Measurements from ENCODE around the gene SDHC. TPM values are rescaled to one million over a fixed set of nuclear protein-coding genes. Genes with fewer than 3 reads are reported as not detected.

Gene SDHC
- total and polyA plus RNA-seq, 2 of the 8 experiments (the other 6 are each of a cell fraction or from before 2014, with no cell fraction given) = 224 to 305 TPM

DNA sequence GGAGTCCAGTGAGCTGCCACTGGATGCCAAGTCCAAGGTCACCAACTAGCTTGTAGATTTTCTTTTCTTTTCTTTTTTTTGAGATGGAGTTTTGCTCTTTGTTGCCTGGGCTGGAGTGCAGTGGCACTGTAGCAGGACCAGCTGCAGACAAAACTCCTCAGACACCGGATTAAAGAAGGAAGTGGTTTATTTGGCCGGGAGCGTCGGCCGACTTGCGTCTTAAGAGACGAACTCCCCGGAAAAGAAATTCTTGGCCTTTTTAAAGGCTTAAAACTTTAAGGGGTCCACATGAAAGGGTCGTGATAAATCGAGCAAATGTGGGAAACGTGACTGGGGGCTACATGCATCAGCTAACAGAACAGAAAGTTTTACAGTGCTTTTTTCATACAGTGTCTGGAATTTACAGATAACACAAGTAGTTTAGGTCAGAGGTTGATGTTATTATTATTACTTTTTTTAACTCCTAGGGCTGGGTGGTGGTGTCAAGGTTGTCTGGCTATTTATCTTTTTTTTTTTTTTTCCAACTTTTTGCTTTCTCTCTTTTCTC is 89.9 kb downstream of the SDHC start (continued):
- TF ChIP-seq, protein P1, sequence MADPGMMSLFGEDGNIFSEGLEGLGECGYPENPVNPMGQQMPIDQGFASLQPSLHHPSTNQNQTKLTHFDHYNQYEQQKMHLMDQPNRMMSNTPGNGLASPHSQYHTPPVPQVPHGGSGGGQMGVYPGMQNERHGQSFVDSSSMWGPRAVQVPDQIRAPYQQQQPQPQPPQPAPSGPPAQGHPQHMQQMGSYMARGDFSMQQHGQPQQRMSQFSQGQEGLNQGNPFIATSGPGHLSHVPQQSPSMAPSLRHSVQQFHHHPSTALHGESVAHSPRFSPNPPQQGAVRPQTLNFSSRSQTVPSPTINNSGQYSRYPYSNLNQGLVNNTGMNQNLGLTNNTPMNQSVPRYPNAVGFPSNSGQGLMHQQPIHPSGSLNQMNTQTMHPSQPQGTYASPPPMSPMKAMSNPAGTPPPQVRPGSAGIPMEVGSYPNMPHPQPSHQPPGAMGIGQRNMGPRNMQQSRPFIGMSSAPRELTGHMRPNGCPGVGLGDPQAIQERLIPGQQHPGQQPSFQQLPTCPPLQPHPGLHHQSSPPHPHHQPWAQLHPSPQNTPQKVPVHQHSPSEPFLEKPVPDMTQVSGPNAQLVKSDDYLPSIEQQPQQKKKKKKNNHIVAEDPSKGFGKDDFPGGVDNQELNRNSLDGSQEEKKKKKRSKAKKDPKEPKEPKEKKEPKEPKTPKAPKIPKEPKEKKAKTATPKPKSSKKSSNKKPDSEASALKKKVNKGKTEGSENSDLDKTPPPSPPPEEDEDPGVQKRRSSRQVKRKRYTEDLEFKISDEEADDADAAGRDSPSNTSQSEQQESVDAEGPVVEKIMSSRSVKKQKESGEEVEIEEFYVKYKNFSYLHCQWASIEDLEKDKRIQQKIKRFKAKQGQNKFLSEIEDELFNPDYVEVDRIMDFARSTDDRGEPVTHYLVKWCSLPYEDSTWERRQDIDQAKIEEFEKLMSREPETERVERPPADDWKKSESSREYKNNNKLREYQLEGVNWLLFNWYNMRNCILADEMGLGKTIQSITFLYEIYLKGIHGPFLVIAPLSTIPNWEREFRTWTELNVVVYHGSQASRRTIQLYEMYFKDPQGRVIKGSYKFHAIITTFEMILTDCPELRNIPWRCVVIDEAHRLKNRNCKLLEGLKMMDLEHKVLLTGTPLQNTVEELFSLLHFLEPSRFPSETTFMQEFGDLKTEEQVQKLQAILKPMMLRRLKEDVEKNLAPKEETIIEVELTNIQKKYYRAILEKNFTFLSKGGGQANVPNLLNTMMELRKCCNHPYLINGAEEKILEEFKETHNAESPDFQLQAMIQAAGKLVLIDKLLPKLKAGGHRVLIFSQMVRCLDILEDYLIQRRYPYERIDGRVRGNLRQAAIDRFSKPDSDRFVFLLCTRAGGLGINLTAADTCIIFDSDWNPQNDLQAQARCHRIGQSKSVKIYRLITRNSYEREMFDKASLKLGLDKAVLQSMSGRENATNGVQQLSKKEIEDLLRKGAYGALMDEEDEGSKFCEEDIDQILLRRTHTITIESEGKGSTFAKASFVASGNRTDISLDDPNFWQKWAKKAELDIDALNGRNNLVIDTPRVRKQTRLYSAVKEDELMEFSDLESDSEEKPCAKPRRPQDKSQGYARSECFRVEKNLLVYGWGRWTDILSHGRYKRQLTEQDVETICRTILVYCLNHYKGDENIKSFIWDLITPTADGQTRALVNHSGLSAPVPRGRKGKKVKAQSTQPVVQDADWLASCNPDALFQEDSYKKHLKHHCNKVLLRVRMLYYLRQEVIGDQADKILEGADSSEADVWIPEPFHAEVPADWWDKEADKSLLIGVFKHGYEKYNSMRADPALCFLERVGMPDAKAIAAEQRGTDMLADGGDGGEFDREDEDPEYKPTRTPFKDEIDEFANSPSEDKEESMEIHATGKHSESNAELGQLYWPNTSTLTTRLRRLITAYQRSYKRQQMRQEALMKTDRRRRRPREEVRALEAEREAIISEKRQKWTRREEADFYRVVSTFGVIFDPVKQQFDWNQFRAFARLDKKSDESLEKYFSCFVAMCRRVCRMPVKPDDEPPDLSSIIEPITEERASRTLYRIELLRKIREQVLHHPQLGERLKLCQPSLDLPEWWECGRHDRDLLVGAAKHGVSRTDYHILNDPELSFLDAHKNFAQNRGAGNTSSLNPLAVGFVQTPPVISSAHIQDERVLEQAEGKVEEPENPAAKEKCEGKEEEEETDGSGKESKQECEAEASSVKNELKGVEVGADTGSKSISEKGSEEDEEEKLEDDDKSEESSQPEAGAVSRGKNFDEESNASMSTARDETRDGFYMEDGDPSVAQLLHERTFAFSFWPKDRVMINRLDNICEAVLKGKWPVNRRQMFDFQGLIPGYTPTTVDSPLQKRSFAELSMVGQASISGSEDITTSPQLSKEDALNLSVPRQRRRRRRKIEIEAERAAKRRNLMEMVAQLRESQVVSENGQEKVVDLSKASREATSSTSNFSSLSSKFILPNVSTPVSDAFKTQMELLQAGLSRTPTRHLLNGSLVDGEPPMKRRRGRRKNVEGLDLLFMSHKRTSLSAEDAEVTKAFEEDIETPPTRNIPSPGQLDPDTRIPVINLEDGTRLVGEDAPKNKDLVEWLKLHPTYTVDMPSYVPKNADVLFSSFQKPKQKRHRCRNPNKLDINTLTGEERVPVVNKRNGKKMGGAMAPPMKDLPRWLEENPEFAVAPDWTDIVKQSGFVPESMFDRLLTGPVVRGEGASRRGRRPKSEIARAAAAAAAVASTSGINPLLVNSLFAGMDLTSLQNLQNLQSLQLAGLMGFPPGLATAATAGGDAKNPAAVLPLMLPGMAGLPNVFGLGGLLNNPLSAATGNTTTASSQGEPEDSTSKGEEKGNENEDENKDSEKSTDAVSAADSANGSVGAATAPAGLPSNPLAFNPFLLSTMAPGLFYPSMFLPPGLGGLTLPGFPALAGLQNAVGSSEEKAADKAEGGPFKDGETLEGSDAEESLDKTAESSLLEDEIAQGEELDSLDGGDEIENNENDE (IDR thresholded peaks at IDR 0.05; ENCODE audit: insufficient replicate concordance, low read length) = no peak
- no peak for TF ChIP-seq KDM4A (IDR thresholded peaks at IDR 0.05; ENCODE audit: low read depth, low read length, severe bottlenecking)
- no peak for TF ChIP-seq SP4 (IDR thresholded peaks at IDR 0.05; ENCODE audit: low read length)
- TF ChIP-seq PHF8 (conservative IDR thresholded peaks at IDR 0.05; ENCODE audit: low read depth, low read length) = no peak
- no peak for TF ChIP-seq SIX5 (IDR thresholded peaks at IDR 0.05; ENCODE audit: low read depth, low read length)
- no peak for TF ChIP-seq JUN (IDR thresholded peaks at IDR 0.05; ENCODE audit: low read depth, low read length)
- TF ChIP-seq JUND (IDR thresholded peaks at IDR 0.05; ENCODE audit: low read length) = no peak
- no peak for TF ChIP-seq TEAD4 (IDR thresholded peaks at IDR 0.05; ENCODE audit: low read depth, low read length)
- no peak for TF ChIP-seq SIN3A (conservative IDR thresholded peaks at IDR 0.05 in 1 of 2, IDR thresholded peaks at IDR 0.05 in 1 of 2; ENCODE audit: low read depth in 1 of 2, low read length in 2 of 2)
- no peak for TF ChIP-seq SAP30 (IDR thresholded peaks at IDR 0.05; ENCODE audit: insufficient read depth, insufficient replicate concordance, low read length)
- TF ChIP-seq RNF2 (IDR thresholded peaks at IDR 0.05; ENCODE audit: borderline replicate concordance, low read depth, low read length, missing control alignments, poor library complexity, severe bottlenecking) = no peak

Data from H1 (cell line).